Measurements from ENCODE around the gene CCDC142.
"Not testable (repeated sequence)": the region's sequence is repeated elsewhere in the genome, so short reads cannot be mapped to it uniquely, and the experiment has no call there.

CCDC142 gene

GRCh38 chr2:74470742-74471141, 12.1 kb downstream of the CCDC142 start:
- not testable (repeated sequence) for DNase-seq

- DNase-seq, result no peak
Observed at GRCh38 chr2:74464406-74464805, 18.4 kb downstream of the CCDC142 start.

GRCh38 chr2:74462786-74463105, 20.1 kb downstream of the CCDC142 start:
- no peak for DNase-seq

- no peak for DNase-seq
Observed at GRCh38 chr2:74462054-74462785, 20.6 kb downstream of the CCDC142 start.

GRCh38 chr2:74461187-74462053, 21.4 kb downstream of the CCDC142 start:
- DNase-seq, result peak; percentile 63

GRCh38 chr2:74460187-74460586, 22.6 kb downstream of the CCDC142 start:
- not testable (repeated sequence) for DNase-seq

- not testable (repeated sequence) for DNase-seq
Observed at GRCh38 chr2:74459503-74460118, 23.2 kb downstream of the CCDC142 start.

GRCh38 chr2:74458938-74459363, 23.8 kb downstream of the CCDC142 start:
- no peak for DNase-seq

- peak; percentile 100 for DNase-seq
Observed at GRCh38 chr2:74458132-74458937, 24.5 kb downstream of the CCDC142 start, which contains the start of gene WBP1. Gene WBP1, plus strand, starts transcription at chr2:74458438. Its CDS starts 165 bp downstream, at chr2:74458603.

GRCh38 chr2:74457549-74458131, 25.2 kb downstream of the CCDC142 start:
- peak; percentile 92 for DNase-seq

- no peak for DNase-seq
Observed at GRCh38 chr2:74457129-74457548, 25.7 kb downstream of the CCDC142 start.

- DNase-seq, result peak; percentile 98
Observed at GRCh38 chr2:74454654-74455511, 27.9 kb downstream of the CCDC142 start, which contains the start of gene INO80B. Gene INO80B, plus strand, starts transcription at chr2:74455087. Its CDS starts 30 bp downstream, at chr2:74455117.

GRCh38 chr2:74450570-74451190, 32.1 kb downstream of the CCDC142 start:
- DNase-seq, result no peak

- DNase-seq, result no peak
Observed at GRCh38 chr2:74448771-74449170, 34.0 kb downstream of the CCDC142 start.

- no peak for DNase-seq
Observed at GRCh38 chr2:74447230-74447999, 35.4 kb downstream of the CCDC142 start.

- no peak for DNase-seq
Observed at GRCh38 chr2:74444498-74445318, 38.1 kb downstream of the CCDC142 start.

GRCh38 chr2:74442483-74443297, 40.1 kb downstream of the CCDC142 start:
- DNase-seq, result not testable (repeated sequence)
